ENCODE data around the gene PRELP.
"Not testable (repeated sequence)": the region's sequence is repeated elsewhere in the genome, so short reads cannot be mapped to it uniquely, and the experiment has no call there.

DNA sequence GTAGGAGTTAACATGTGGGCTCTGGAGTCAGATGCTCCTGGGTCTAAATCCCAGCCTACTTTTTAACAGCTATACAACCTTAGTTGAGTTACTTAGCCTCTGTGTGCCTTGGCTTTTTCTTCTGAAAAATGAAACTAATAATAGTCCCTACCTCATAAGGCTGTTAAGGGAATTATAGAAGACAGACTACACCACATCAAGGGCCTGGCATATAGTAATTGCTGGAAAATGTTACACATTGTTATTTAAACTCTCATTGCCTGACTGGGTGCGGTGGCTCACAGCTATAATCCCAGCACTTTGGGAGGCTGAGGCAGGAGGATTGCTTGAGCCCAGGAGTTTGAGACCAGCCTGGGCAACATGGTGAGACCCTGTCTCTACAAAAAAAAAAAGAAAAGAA, 28.0 kb upstream of the PRELP start:
- not testable (repeated sequence) for TF ChIP-seq YY1 (IDR thresholded peaks at IDR 0.05; ENCODE audit: insufficient read depth, insufficient read length); ZNF274 (IDR thresholded peaks at IDR 0.05; ENCODE audit: low read depth, low read length)
